Effector memory CD4-positive, alpha-beta T cell (primary cell): ENCODE data around the gene SMCHD1.
"Not testable (repeated sequence)": the region's sequence is repeated elsewhere in the genome, so short reads cannot be mapped to it uniquely, and the experiment has no call there.

ENCODE experiments used
- DNase-seq, 3 donors: peaks; one replicate each; pipeline ENCODE4 v3.0.0-alpha.2; 2020
- H3K27ac ChIP-seq: 2 replicates; pipeline ENCODE4 v1.7.0; 2013; ENCODE audit warnings: mild to moderate bottlenecking, low read length, moderate library complexity; ENCODE audit not compliant: insufficient read depth, poor library complexity, severe bottlenecking
- H3K27me3 ChIP-seq: replicated peaks from 2 replicates; pipeline ENCODE4 v1.7.0; 2013; ENCODE audit warnings: mild to moderate bottlenecking, low read length; ENCODE audit not compliant: insufficient read depth, control insufficient read depth, poor library complexity, severe bottlenecking
- H3K36me3 ChIP-seq: 2 replicates; pipeline ENCODE4 v1.7.0; 2013; ENCODE audit warnings: mild to moderate bottlenecking, low read length, moderate library complexity; ENCODE audit not compliant: control insufficient read depth, insufficient read depth
- H3K4me1 ChIP-seq: 2 replicates; pipeline ENCODE4 v1.7.0; 2013; ENCODE audit warnings: low read length, mild to moderate bottlenecking; ENCODE audit not compliant: control insufficient read depth, insufficient read depth, poor library complexity, severe bottlenecking
- H3K4me3 ChIP-seq: 2 replicates; pipeline ENCODE4 v1.7.0; 2013; ENCODE audit warnings: low read length, low read depth, mild to moderate bottlenecking; ENCODE audit not compliant: insufficient read depth, poor library complexity, severe bottlenecking
- H3K9me3 ChIP-seq: 2 replicates; pipeline ENCODE4 v1.7.0; 2013; ENCODE audit warnings: mild to moderate bottlenecking, low read length, moderate library complexity; ENCODE audit not compliant: control insufficient read depth

Gene SMCHD1

DNA sequence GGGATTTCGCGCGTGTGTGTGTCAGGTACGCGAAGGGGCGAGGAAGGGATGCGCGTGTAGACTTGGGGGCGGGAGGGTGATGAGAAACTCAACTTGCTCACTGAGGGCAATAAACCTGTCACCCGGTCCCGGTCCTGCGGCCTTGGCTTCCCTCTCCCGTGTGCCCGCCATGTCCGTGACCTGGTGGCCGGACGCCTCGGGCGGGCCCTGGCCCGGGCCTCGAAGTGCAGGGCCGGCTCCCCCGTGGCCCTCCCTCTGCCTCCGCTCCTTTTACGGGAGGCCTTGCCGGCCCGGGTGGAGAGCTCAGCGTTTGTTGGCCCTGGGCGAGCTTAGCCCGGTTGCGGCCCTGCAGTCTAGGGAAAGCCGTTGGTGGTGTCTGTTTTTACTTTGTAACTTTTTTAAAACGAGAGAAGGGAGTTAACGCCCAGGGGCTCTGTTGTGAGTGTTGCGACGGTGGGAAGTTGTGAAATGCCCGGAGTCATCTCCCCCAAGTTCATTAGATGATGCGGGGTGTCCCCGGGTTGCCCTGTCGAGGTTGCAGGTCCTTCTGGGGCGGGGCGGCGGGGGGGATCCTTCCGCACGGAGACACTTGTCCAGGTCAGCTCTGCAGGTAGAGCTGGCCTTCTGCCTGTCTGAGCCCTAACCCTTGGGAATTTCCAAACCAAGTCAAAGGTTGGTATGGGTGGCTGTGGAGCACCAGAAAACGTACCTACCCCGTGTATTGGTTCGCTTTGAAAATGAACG, 883 bp downstream of the SMCHD1 start:
- Histone ChIP-seq H3K4me3 (peak overlapping the region; percentile 98), H3K4me1 (peaks cover 18% of the 10 kb centered on the region), H3K27ac (peak overlapping the region; percentile 99), H3K36me3 (peaks cover 6% of the 10 kb centered on the region), H3K27me3 (no peaks in the 10 kb centered on the region), H3K9me3 (no peaks in the 10 kb centered on the region)
- DNase-seq: peak; percentile 42 to 50 (median 45)

GRCh38 chr18:2656981-2657512, 1.5 kb downstream of the SMCHD1 start:
- Histone ChIP-seq H3K4me3 (peak overlapping the region; percentile 98), H3K27me3 (no peaks in the 10 kb centered on the region), H3K27ac (peak overlapping the region; percentile 99), H3K4me1 (peaks cover 20% of the 10 kb centered on the region), H3K36me3 (peaks cover 6% of the 10 kb centered on the region), H3K9me3 (no peaks in the 10 kb centered on the region)
- no peak for DNase-seq

DNA sequence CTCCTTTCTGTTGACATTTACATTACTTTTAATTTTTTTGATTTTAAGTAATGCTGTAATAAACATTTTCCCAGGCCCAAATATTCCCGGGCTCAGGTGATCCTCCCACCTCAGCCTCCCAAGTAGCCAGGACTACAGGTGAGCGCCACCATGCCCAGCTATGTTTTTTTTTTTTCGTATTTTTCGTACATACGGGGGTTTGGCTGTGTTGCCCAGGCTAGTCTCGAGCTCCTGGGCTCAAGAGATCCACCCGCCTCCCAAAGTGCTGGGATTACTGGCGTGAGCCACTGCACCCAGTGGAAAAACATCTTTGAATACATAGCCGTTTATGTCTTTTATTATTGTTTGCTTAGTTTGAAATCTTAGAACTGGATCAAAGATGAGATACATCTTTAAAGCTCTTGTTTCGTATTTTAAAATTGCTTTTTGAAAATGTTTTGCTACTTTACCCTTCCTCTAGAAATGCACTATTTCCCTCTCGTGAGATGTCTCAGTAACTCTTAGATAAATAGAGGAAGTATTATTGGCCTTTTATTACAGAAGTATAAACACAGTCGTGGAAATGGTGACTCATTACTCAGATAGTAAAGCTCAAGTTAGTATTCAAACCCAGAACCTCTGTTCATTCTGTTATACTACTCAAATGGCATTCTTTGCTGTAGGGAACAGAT, 2.4 kb downstream of the SMCHD1 start:
- H3K9me3 ChIP-seq: no peaks in the 10 kb centered on the region
- peak overlapping the region; percentile 98 for H3K4me3 ChIP-seq
- H3K27me3 ChIP-seq: no peaks in the 10 kb centered on the region
- H3K4me1 ChIP-seq: peaks cover 23% of the 10 kb centered on the region
- H3K36me3 ChIP-seq: peaks cover 6% of the 10 kb centered on the region
- DNase-seq: no peak
- peak overlapping the region; percentile 99 for H3K27ac ChIP-seq

DNA sequence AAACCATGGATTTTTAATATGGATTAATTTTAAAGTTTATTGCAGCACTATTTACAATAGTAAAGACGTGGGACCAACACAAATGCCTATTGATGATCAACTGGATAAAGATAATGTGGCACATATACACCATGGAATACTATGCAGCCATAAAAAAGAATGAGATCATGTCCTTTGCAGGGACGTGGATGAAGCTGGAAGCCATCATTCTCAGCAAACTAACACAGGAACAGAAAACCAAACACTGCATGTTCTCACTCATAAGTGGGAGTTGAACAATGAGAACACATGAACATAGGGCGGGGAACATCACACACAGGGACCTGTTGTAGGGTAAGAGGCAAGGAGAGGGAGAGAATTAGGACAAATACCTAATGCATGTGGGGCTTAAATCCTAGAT, 5.3 kb downstream of the SMCHD1 start:
- H3K27me3 ChIP-seq, H3K36me3 ChIP-seq, H3K4me3 ChIP-seq, DNase-seq, H3K27ac ChIP-seq, H3K9me3 ChIP-seq: not testable (repeated sequence)
- peaks cover 34% of the 10 kb centered on the region for H3K4me1 ChIP-seq

GRCh38 chr18:2662288-2662687, 6.8 kb downstream of the SMCHD1 start:
- H3K27ac ChIP-seq, H3K9me3 ChIP-seq, H3K27me3 ChIP-seq, H3K4me3 ChIP-seq, DNase-seq: not testable (repeated sequence)
- Histone ChIP-seq H3K36me3 (peaks cover 11% of the 10 kb centered on the region), H3K4me1 (peaks cover 34% of the 10 kb centered on the region)

DNA sequence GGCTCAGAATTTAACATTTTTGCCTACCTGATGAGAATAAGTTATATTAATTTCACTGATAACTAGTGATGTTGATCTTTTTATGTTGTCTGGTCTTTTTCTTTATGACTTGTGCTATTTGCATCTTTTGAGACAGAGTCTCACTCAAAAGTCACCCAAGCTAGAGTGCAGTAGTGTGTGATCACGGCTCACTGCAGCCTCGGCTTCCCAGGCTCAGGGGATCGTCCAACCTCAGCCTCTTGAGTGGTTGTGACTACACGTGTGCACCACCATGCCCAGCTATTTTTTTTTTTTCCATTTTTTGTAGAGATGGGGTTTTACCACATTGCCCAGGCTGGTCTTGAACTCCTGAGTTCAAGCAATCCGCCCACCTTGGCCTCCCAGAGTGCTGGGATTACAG, 7.5 kb downstream of the SMCHD1 start:
- peak overlapping the region; percentile 17 for H3K4me3 ChIP-seq
- no peak for DNase-seq
- peaks cover 34% of the 10 kb centered on the region for H3K4me1 ChIP-seq
- no peaks in the 10 kb centered on the region for H3K9me3 ChIP-seq
- no peaks in the 10 kb centered on the region for H3K27me3 ChIP-seq
- peaks cover 16% of the 10 kb centered on the region for H3K36me3 ChIP-seq
- no peak overlapping the region for H3K27ac ChIP-seq

DNA sequence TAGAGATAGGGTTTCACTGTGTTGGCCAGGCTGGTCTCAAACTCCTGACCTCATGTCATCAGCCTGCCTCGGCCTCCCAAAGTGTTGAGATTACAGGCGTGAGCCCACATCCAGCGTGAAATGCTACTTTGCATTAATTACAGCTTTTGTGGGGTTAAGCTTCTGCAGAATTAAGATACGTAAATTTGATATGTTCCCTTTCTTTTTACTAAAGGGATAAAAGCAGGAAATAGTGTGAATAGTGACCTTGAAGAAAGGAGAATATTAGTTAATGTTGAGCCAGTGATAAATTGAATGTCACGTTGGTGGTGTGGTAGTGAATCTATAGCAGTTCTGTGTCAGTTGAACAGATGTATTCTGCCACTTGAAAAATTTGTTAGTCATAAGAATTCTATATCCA, 16.9 kb downstream of the SMCHD1 start:
- no peak overlapping the region for H3K4me3 ChIP-seq
- H3K9me3 ChIP-seq: no peaks in the 10 kb centered on the region
- H3K27me3 ChIP-seq: no peaks in the 10 kb centered on the region
- H3K4me1 ChIP-seq: no peaks in the 10 kb centered on the region
- no peak for DNase-seq
- H3K36me3 ChIP-seq: peaks cover 80% of the 10 kb centered on the region
- no peak overlapping the region for H3K27ac ChIP-seq

- Histone ChIP-seq H3K36me3 (peaks cover 78% of the 10 kb centered on the region), H3K27me3 (no peaks in the 10 kb centered on the region), H3K4me1 (no peaks in the 10 kb centered on the region), H3K9me3 (no peaks in the 10 kb centered on the region), H3K27ac (no peak overlapping the region), H3K4me3 (no peak overlapping the region)
- no peak for DNase-seq
These were observed 17.3 kb downstream of the SMCHD1 start for GRCh38 chr18:2672872-2673271.

DNA sequence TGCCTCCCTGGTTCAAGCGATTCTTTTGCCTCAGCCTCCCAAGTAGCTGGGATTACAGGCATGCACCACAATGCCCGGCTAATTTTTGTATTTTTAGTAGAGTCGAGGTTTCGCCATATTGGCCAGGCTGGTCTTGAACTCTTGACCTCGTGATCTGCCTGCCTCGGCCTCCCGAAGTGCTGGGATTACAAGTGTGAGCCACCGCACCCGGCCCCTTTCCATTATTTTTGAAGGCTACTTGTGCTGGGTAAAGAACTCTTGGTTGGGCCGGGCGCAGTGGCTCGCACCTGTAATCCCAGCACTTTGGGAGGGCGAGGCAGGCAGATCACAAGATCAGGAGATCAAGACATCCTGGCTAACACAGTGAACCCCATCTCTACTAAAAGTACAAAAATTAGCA, 23.4 kb downstream of the SMCHD1 start:
- peaks cover 33% of the 10 kb centered on the region for H3K36me3 ChIP-seq
- H3K27me3 ChIP-seq, H3K4me1 ChIP-seq, DNase-seq, H3K9me3 ChIP-seq, H3K4me3 ChIP-seq, H3K27ac ChIP-seq: not testable (repeated sequence)

- no peaks in the 10 kb centered on the region for H3K4me1 ChIP-seq
- no peak overlapping the region for H3K4me3 ChIP-seq
- DNase-seq: no peak
- H3K9me3 ChIP-seq: no peaks in the 10 kb centered on the region
- H3K27ac ChIP-seq: no peak overlapping the region
- H3K27me3 ChIP-seq: no peaks in the 10 kb centered on the region
- peaks cover 29% of the 10 kb centered on the region for H3K36me3 ChIP-seq
These were observed 24.8 kb downstream of the SMCHD1 start for GRCh38 chr18:2680216-2680792.
